Hematopoietic multipotent progenitor cell treated with erythropoietin and hydrocortisone succinate and interleukin-3 and kit ligand, for 17 days (in vitro differentiated cells): ENCODE results near the gene NKX1-1.

Source experiments
- DNase-seq: peaks from one replicate; pipeline ENCODE4 v3.0.0-alpha.2; 2015; ENCODE audit warnings: low spot score

NKX1-1 gene

GRCh38 chr4:1385373-1386340 is 20.6 kb downstream of the NKX1-1 start:
- no peak for DNase-seq

- no peak for DNase-seq
These were observed 21.4 kb downstream of the NKX1-1 start for GRCh38 chr4:1384675-1385372.

- DNase-seq = no peak
These were observed 22.3 kb downstream of the NKX1-1 start for GRCh38 chr4:1383728-1384591.

GRCh38 chr4:1382776-1383727 is 23.2 kb downstream of the NKX1-1 start:
- DNase-seq = no peak

GRCh38 chr4:1381944-1382541 is 24.2 kb downstream of the NKX1-1 start:
- DNase-seq = no peak

GRCh38 chr4:1381181-1381621 is 25.0 kb downstream of the NKX1-1 start:
- no peak for DNase-seq

- no peak for DNase-seq
These were observed 25.7 kb downstream of the NKX1-1 start for GRCh38 chr4:1380368-1381151.

GRCh38 chr4:1379801-1380331 is 26.4 kb downstream of the NKX1-1 start:
- no peak for DNase-seq

- no peak for DNase-seq
These were observed 26.9 kb downstream of the NKX1-1 start for GRCh38 chr4:1379351-1379781.

- DNase-seq = no peak
These were observed 27.5 kb downstream of the NKX1-1 start for GRCh38 chr4:1378559-1379231.

- DNase-seq = no peak
These were observed 28.5 kb downstream of the NKX1-1 start for GRCh38 chr4:1377606-1378261.

GRCh38 chr4:1376841-1377605 is 29.2 kb downstream of the NKX1-1 start:
- DNase-seq = no peak

GRCh38 chr4:1376391-1376840 is 29.8 kb downstream of the NKX1-1 start:
- no peak for DNase-seq

GRCh38 chr4:1375761-1376322 is 30.4 kb downstream of the NKX1-1 start:
- DNase-seq = no peak

- DNase-seq = no peak
These were observed 31.1 kb downstream of the NKX1-1 start for GRCh38 chr4:1375051-1375721.

GRCh38 chr4:1374706-1375045 is 31.6 kb downstream of the NKX1-1 start:
- no peak for DNase-seq
